Spleen (tissue), 11 donors: Measurements from ENCODE around the gene ACVR1C. TPM values are rescaled to one million over a fixed set of nuclear protein-coding genes. Genes with fewer than 3 reads are reported as not detected.

Experiments used
- DNase-seq: peaks from one replicate; pipeline ENCODE4 v3.0.0-alpha.2; 2020
- H3K27ac ChIP-seq, 8 donors: fragments of 200-600 bp; sonication (generic) in 7 of 8; 1 replicate in 4 of 8; 2 replicates in 4 of 8; pipeline versions ENCODE4 v1.5.0 to v1.8.0; 2016 to 2021; ENCODE audit warnings: inconsistent platforms in 4 of 8, mild to moderate bottlenecking in 4 of 8, moderate library complexity in 1 of 8
- H3K27me3 ChIP-seq, 7 donors: fragments of 200-600 bp; sonication (generic) in 6 of 7; replicated peaks in 1 of 7; 1 replicate in 4 of 7; 2 replicates in 3 of 7; pipeline versions ENCODE4 v1.5.0 to v1.8.0; 2016 to 2021; ENCODE audit warnings: inconsistent platforms in 3 of 7, mild to moderate bottlenecking in 1 of 7
- H3K36me3 ChIP-seq, 6 donors: fragments of 200-600 bp; sonication (generic) in 5 of 6; 1 replicate in 4 of 6; 2 replicates in 2 of 6; pipeline versions ENCODE4 v1.5.0 to v1.8.0; 2016 to 2021; ENCODE audit warnings: inconsistent platforms in 2 of 6
- H3K4me1 ChIP-seq, 6 donors: fragments of 200-600 bp; sonication (generic) in 5 of 6; 1 replicate in 3 of 6; 2 replicates in 3 of 6; pipeline versions ENCODE4 v1.5.0 to v1.8.0; 2016 to 2021; ENCODE audit warnings: inconsistent platforms in 3 of 6
- H3K4me3 ChIP-seq, 8 donors: fragments of 200-600 bp; sonication (generic) in 7 of 8; 1 replicate in 4 of 8; 2 replicates in 4 of 8; pipeline versions ENCODE4 v1.5.0 to v1.8.0; 2016 to 2021; ENCODE audit warnings: inconsistent platforms in 4 of 8, mild to moderate bottlenecking in 4 of 8, moderate library complexity in 2 of 8
- H3K9me3 ChIP-seq, 8 donors: fragments of 200-600 bp; sonication (generic) in 7 of 8; 1 replicate in 4 of 8; 2 replicates in 4 of 8; pipeline versions ENCODE4 v1.5.0 to v1.8.0; 2016 to 2021; ENCODE audit warnings: inconsistent platforms in 4 of 8
- POLR2A ChIP-seq, 3 donors: fragments of 450-650 bp; IDR thresholded peaks; one replicate each; pipeline ENCODE4 v1.5.1; 2017; ENCODE audit warnings: antibody characterized with exemption in 3 of 3, mild to moderate bottlenecking in 1 of 3
- POLR2AphosphoS5 ChIP-seq, 3 donors: sonication (generic); formaldehyde crosslinking; IDR thresholded peaks; one replicate each; pipeline ENCODE4 v1.5.1; 2017; ENCODE audit warnings: antibody characterized with exemption in 3 of 3
- WGBS, 5 donors: extraction: QIAGEN DNeasy Blood & Tissue Kit in 3 of 5; methylation state at CpG; one replicate each; pipeline versions ENCODE4 v1.1.5 to v1.1.7; 2013 to 2018; 5-methylcytosine and 5-hydroxymethylcytosine counted together
- intact Hi-C: fragments of 100-400 bp; cut with DNase I; formaldehyde crosslinking; loops from one replicate; pipeline ENCODE4 v1.15.0; 2023; ENCODE audit warnings: low total_unique reads
- polyA plus RNA-seq, 3 donors: library from polyadenylated mRNA; stranded (reverse); fragments of 200-250 nt; gene quantifications; one replicate each; pipeline ENCODE4 v1.2.1, GENCODE V29; 2013
- total RNA-seq, 7 donors: library from RNA; depleted of rRNA in 3 of 7; stranded (reverse); fragments of >200 nt in 3 of 7; fragmentation: NEBNext Ultra II Directional in 4 of 7; extraction: Animal tissue kit (Norgen Biotek cat#: 25700) in 4 of 7; gene quantifications; one replicate each; pipeline versions ENCODE4 v1.1.0 to v1.2.1, GENCODE V29; 2016 to 2021
- TF ChIP-seq, protein P1 (sequence below), 11 experiments: fragments of 200-600 bp in 7 of 11; fragments of 450-650 bp in 4 of 11; sonication (generic) in 4 of 11; IDR thresholded peaks in 8 of 11; conservative IDR thresholded peaks in 3 of 11; 1 replicate in 7 of 11; 2 replicates in 4 of 11; pipeline versions ENCODE4 v1.4.0 to v1.8.0; 2016 to 2021; ENCODE audit warnings: antibody characterized with exemption in 11 of 11, inconsistent platforms in 4 of 11, mild to moderate bottlenecking in 1 of 11
- donor health status: healthy with polysubstance abuse.
- donor health status: DM: no; HTN: no; CAD: no; lungs with moderate emphysema.
- donor health status: DM: no; HTN: no; CAD: no.
- donor health status: Bipolar disorder and iron deficiency.
- donor health status: healthy.
- donor health status: DM: no; HTN: no; CAD: no.
- donor health status: DM: yes; HTN: yes; CAD: no.

Gene ACVR1C
- total and polyA plus RNA-seq, 10 donors = 0.03 to 1.4 (median 0.39) TPM

GRCh38 chr2:157492189-157492773, 136.4 kb downstream of the ACVR1C start:
- intact Hi-C loops = loop anchor here (5.0 kb wide), 1 partner anchor 520 kb away; no protein-coding TSS in a partner anchor
- Histone ChIP-seq H3K27ac (no peak overlapping the region), H3K9me3 (no peaks in the 10 kb centered on the region), H3K27me3 (no peaks in the 10 kb centered on the region), H3K4me1 (peaks cover 0 to 14% (median 2%) of the 10 kb centered on the region in 6 donors), H3K36me3 (no peaks in the 10 kb centered on the region), H3K4me3 (no peak overlapping the region)
- no peak for TF ChIP-seq POLR2AphosphoS5 (IDR thresholded peaks at IDR 0.05)
- TF ChIP-seq, protein P1, sequence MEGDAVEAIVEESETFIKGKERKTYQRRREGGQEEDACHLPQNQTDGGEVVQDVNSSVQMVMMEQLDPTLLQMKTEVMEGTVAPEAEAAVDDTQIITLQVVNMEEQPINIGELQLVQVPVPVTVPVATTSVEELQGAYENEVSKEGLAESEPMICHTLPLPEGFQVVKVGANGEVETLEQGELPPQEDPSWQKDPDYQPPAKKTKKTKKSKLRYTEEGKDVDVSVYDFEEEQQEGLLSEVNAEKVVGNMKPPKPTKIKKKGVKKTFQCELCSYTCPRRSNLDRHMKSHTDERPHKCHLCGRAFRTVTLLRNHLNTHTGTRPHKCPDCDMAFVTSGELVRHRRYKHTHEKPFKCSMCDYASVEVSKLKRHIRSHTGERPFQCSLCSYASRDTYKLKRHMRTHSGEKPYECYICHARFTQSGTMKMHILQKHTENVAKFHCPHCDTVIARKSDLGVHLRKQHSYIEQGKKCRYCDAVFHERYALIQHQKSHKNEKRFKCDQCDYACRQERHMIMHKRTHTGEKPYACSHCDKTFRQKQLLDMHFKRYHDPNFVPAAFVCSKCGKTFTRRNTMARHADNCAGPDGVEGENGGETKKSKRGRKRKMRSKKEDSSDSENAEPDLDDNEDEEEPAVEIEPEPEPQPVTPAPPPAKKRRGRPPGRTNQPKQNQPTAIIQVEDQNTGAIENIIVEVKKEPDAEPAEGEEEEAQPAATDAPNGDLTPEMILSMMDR (IDR thresholded peaks at IDR 0.05 in 8 of 11, conservative IDR thresholded peaks at IDR 0.05 in 3 of 11) = peak; percentile 54 to 84 (median 74)
- peak; percentile 85 for DNase-seq
- 18 to 25% (median 22%) methylated on average over 5 of the region's 5 CpGs for WGBS, 5 donors

GRCh38 chr2:157489983-157490382, 138.7 kb downstream of the ACVR1C start:
- Histone ChIP-seq H3K4me1 (peaks cover 0 to 14% (median 2%) of the 10 kb centered on the region in 6 donors), H3K27ac (no peak overlapping the region), H3K4me3 (no peak overlapping the region), H3K27me3 (no peaks in the 10 kb centered on the region), H3K9me3 (no peaks in the 10 kb centered on the region), H3K36me3 (no peaks in the 10 kb centered on the region)
- DNase-seq = no peak
- TF ChIP-seq POLR2AphosphoS5 (IDR thresholded peaks at IDR 0.05) = no peak
- TF ChIP-seq, protein P1 (IDR thresholded peaks at IDR 0.05 in 8 of 11, conservative IDR thresholded peaks at IDR 0.05 in 3 of 11) = no peak
- no peak for TF ChIP-seq POLR2A (IDR thresholded peaks at IDR 0.05)
- intact Hi-C loops = loop anchor here (5.0 kb wide), 1 partner anchor 522 kb away; no protein-coding TSS in a partner anchor
- WGBS, 5 donors = 19 to 80% (median 47%) methylated on average over 1 of the region's 1 CpG

- Histone ChIP-seq H3K27me3 (no peaks in the 10 kb centered on the region), H3K36me3 (no peaks in the 10 kb centered on the region), H3K4me1 (peaks cover 0 to 14% (median 2%) of the 10 kb centered on the region in 6 donors), H3K9me3 (no peaks in the 10 kb centered on the region), H3K27ac (no peak overlapping the region), H3K4me3 (no peak overlapping the region)
- TF ChIP-seq POLR2AphosphoS5 (IDR thresholded peaks at IDR 0.05) (no peak), POLR2A (IDR thresholded peaks at IDR 0.05) (no peak)
- TF ChIP-seq, protein P1 (IDR thresholded peaks at IDR 0.05 in 8 of 11, conservative IDR thresholded peaks at IDR 0.05 in 3 of 11) = no peak
- intact Hi-C loops = no loop called here
- 70 to 86% (median 81%) methylated on average over 3 of the region's 3 CpGs for WGBS, 5 donors
- DNase-seq = no peak
Measured at GRCh38 chr2:157488877-157489276, 139.8 kb downstream of the ACVR1C start.

GRCh38 chr2:157487747-157488146, 140.9 kb downstream of the ACVR1C start:
- no peak for DNase-seq
- Histone ChIP-seq H3K4me3 (no peak overlapping the region), H3K36me3 (no peaks in the 10 kb centered on the region), H3K27ac (no peak overlapping the region), H3K4me1 (peaks cover 0 to 10% (median 2%) of the 10 kb centered on the region in 6 donors), H3K27me3 (no peaks in the 10 kb centered on the region), H3K9me3 (no peaks in the 10 kb centered on the region)
- intact Hi-C loops = no loop called here
- 78 to 93% (median 87%) methylated on average over 3 of the region's 3 CpGs for WGBS, 5 donors
- TF ChIP-seq POLR2AphosphoS5 (IDR thresholded peaks at IDR 0.05) (no peak), POLR2A (IDR thresholded peaks at IDR 0.05) (no peak)
- TF ChIP-seq, protein P1 (IDR thresholded peaks at IDR 0.05 in 8 of 11, conservative IDR thresholded peaks at IDR 0.05 in 3 of 11) = no peak
